Neural progenitor cell (in vitro differentiated cells): ENCODE data around the gene JAKMIP2.

Experiments
- CTCF ChIP-seq: fragments of 200-600 bp; sonication (generic); IDR thresholded peaks from 2 replicates; pipeline ENCODE4 v1.5.1; 2017; ENCODE audit warnings: antibody characterized with exemption, mild to moderate bottlenecking
- EZH2 ChIP-seq: fragments of 200-600 bp; sonication (generic); IDR thresholded peaks from 2 replicates; pipeline ENCODE4 v1.6.1; 2017; ENCODE audit warnings: antibody characterized with exemption, mild to moderate bottlenecking, moderate library complexity

GRCh38 chr5:147636729-147636984 lies 145.9 kb downstream of the JAKMIP2 start:
- TF ChIP-seq CTCF: no peak
- no peak for TF ChIP-seq EZH2
